Activated CD8-positive, alpha-beta memory T cell treated with anti-CD3 and anti-CD28 coated beads, Interleukin-2, amount 50 U/mL, for 48 hours (primary cell): ENCODE results near the gene KIAA1958.

Experiments
- DNase-seq: peaks from one replicate; pipeline ENCODE4 v3.0.0-alpha.2; 2020

KIAA1958 gene

DNA sequence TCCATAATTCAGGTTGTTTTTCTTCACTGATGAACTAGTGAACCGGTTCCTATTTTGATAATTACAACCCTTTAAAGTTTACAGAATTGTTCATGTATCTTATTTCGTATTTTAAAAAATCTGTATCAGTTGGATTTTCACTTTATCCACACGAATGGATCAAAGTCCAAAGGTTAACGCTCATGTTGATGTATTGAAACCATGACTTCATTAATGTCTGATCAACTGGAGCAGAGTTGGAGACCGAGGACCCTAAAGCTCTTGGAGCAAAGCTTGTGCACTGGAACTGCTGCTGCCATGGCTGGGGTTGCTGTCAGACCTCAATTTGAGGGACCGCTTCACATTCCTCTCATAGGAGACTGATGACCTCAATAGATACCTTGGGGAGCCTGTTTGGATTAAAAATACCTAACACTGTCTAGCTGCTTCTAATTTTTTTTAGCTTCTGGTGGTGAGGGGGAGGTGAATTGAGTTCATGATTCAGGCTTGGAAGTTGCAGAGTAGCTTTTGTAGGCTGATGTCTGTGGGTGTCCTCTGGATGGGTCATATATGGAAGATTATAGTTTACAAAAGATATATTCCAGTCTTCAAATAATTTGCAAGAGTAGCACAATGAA lies 45.1 kb downstream of the KIAA1958 start:
- DNase-seq: no peak

GRCh38 chr9:112532427-112532826 lies 45.8 kb downstream of the KIAA1958 start:
- DNase-seq: no peak

GRCh38 chr9:112533660-112534059 lies 47.0 kb downstream of the KIAA1958 start:
- DNase-seq: no peak

DNA sequence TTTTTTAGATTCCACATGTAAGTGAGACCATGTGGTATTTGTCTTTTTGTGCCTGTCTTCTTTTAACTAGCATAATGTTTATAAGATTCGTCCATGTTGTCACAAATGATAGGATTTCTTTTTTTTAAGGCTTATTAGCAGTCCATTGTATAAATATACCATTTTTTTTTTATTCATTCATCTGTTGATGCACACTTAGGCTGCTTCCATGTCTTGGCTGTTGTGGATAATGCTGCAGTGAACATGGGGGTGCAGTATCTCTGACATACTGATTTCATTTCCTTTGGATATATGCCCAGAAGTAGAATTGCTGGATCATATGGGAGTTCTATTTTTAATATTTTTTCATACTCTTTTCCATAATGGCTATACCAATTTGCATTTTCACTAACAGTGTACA lies 48.7 kb downstream of the KIAA1958 start:
- no peak for DNase-seq

DNA sequence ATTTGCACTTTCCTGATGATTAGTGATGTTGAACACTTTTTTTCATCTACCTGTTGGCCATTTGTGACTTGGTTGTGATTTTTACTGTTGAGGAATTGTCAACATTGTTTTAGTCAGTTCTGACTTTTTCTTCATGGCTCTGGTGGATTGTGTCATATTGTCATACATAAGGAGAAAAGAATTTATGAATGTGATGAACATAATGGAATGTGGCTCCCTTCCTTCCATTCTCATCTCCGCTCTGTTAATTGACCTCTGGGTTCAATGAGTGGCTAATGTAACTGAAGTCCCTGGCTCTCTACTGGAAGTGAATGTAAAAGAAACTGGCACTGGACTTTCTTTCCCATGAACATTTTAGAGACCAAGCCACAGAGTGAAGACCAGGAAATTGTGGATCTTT lies 49.2 kb downstream of the KIAA1958 start:
- no peak for DNase-seq

DNA sequence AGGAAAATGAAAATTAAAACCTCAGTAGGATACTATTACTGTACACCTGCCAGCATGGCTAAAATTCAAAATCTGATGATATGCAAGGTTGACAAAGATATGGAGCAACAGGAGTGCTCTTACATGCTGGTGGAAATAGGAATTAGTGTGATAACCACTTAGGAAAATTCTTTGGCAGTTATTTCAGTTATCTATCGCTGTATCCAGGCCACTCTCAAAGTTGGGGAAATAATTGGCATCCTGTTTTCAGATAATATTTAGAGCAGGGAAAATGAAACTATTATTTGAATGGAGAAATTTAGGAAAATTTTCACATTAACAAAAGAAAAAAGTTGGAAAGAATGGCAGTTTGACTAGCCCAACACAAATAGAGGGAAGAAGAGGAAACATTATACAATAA lies 50.9 kb downstream of the KIAA1958 start:
- DNase-seq: no peak

DNA sequence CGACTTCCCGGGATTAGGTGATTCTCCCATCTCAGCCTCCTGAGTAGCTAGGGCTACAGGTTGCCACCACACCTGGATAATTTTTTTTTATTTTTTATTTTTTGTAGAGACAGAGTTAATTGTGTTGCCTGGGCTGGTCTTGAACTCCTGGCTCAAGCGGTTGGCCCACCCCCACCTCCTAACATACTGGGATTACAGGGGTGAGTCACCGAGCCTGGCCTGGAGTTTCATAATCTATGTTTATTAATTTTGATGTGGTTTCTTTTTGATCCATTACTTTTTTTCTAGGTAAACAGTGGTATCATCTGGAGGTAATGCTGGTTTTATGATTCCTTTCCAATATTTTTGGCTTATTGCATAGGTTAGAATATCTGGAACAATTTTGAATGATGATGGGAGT lies 54.2 kb downstream of the KIAA1958 start:
- DNase-seq: no peak

DNA sequence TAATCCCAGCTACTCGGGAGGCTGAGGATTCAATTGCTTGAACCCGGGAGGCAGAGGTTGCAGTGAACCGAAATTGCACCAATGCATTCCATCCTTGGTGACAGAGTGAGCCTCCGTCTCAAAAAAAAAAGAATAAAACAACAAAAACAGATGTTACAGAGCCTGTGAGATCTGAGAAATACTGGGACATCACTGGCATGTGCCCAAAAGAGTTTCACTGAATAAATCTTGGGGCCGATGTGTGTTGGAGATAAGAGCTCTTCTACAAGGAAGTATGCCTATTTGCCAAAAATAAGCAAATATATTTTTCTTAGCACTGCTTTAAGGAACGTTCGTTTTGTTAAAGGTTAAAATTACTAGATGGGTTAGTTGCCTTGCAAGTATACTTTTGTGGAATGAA lies 55.1 kb downstream of the KIAA1958 start:
- no peak for DNase-seq

DNA sequence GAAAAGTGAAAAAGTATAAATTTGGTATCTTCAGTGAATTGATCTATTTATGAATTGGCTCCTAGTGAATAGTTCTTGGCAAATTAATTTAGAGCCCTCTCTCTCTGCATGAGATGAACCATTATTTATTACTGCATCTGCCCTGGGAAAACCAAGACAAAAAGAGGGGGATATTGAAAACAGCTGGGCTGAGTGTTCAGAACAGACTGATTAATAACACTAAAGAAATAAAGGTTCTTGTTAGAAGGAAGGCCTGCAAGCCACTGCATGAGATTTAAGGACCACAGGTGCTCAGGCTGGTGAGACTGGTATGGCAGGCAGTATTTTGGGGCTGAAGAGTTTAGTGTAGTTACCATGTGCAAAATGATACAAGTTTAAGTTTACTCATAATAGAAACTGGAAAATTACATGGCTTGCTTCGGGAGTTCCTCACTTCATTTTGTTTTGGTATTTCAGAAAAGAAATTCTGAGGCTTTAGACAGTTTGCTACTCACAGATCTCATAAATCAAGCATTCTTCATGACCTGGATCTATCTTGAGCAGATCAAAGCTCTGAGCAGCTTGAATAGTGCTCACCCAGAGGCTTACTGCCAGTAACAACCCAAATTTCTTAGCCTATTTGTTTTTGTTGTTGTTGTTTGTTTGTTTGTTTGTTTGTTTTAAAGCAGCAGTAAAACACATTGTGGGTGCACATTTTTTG lies 56.1 kb downstream of the KIAA1958 start:
- DNase-seq: no peak

DNA sequence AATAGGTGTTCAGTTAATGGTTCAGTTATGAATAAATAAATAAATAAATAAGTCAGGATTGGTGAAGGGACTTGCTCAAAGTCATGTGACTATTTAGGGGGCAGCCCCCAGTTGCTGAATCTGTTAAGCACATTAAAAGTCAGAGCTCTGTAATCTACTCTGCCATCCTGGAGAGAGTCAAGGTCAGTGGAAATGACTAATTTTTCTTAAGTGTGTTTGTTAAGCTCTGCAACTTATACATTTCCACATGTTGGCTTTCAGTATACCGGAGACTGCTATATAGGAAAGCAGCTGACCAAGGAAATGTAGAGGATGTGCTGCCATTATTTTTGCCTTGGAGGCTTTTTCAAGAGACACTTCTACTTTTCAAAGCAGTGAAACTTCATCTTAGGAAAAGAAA lies 57.9 kb downstream of the KIAA1958 start:
- DNase-seq: no peak

GRCh38 chr9:112545237-112545636 lies 58.6 kb downstream of the KIAA1958 start:
- no peak for DNase-seq

DNA sequence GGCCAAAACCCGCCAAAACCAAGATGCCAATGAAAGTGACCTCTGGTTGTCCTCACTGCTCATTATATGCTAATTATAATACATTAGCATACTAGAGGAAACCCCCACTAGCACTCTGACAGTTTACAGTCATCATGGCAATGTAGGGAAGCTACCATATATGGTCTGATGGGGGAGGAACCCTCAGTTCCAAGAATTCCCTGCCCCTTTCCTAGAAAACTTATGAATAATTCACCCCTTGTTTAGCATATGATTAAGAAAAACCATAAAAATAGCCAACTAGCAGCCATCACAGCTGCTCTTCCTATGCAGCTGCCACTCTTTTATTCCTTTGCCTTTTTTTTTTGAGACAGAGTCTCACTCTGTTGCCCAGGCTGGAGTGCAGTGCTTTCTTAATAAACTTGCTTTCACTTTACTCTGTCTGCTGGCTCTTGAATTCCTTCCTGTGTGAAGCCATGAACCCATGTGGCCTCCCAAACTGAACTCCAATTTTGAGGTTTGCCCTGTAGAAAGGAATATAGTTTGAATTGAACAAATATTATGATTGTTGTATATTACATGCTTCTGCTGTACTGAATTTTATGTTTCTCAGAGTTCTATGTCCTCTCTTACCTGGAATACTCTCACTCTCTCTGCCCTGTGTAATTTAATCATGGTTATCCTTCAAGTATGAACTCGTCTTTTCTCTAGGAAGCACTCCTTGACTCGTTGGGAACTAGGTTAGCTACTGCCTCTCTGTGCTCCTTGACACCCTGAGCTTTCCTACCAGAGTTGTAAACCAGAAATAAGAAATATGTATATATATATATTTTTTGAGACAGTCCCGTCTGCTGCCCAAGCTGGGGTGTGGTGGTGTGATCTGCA lies 59.8 kb downstream of the KIAA1958 start:
- DNase-seq: no peak

DNA sequence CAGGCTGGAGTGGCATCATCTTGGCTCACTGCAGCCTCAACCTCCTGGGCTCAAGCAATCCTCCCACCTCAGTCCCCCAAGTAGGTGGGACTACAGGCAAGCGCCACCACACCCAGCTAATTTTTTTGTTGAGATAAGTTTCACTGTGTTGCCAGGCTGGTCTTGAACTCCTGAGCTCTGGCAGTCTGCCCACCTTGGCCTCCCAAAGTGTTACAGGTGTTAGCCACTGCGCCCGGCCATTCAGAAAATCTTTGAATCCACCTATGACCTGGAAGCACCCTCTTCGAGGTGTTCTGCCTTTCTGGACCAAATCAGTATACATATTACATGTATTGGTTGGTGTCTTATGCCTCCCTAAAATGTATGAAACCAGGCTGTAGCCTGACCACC lies 61.4 kb downstream of the KIAA1958 start:
- no peak for DNase-seq

- no peak for DNase-seq
These were observed 62.4 kb downstream of the KIAA1958 start for GRCh38 chr9:112548836-112549595.

- no peak for DNase-seq
These were observed 63.9 kb downstream of the KIAA1958 start for GRCh38 chr9:112550531-112550930.

GRCh38 chr9:112551641-112552040 lies 65.0 kb downstream of the KIAA1958 start:
- DNase-seq: no peak

DNA sequence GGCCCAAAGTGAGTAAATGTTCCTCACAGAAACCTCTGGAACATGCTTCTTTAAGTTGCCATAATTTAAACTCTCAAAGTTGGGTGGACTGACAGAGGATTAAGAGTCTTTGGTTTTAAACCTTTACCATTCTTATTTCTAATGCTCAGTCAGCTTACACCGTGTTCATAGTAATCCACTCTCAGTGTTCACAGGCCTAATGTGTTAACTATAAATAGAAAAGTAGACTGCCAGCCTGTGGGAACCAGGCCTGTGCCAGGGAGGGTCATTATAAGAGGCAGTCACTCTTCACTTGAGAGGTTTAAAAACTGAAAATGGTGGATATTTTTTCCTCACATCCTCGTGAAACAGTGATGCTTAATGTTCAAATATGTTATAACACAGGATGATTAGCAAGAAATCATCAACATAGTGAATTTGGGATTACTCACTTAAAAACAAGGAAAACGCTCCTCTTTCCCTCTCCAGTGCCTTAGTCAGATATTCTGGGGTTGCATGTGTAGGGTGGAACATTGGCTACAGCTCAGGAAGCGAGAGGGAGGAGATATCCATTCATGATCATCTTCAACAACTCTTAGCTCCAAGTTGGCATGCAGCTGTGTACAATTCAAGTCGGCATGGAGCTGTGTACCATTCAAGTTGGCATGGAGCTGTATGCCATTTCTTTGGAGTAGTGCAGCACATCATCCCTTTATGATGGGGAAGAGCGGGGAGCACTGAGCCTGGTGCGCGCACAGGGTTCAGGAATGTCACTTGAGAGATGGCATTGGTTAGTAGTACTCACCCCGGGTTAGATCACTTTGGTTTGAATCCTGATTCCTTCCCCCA lies 65.8 kb downstream of the KIAA1958 start:
- DNase-seq: no peak

- DNase-seq: no peak
These were observed 66.7 kb downstream of the KIAA1958 start for GRCh38 chr9:112553256-112553826.

DNA sequence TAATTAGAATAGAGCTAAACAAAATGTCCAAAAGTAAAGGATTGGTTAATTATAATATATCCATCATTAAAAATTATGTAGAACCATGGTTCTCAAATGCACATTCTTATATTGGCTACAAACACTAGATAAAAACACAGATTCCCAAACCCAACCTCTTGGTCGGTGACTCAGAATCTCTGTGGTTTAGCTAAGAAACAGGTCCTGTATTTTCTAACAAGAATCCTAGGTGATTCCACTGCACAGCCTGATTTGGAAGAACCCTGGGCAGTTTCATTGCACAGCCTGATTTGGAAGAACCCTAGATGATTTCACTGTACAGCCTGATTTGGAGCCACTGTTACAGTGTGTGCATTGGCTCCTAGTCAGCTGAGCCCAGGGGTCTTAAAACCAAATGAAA lies 67.9 kb downstream of the KIAA1958 start:
- no peak for DNase-seq

GRCh38 chr9:112555101-112555643 lies 68.5 kb downstream of the KIAA1958 start:
- no peak for DNase-seq

GRCh38 chr9:112555844-112556482 lies 69.3 kb downstream of the KIAA1958 start:
- no peak for DNase-seq
